GM12864 (cell line): ENCODE data around the gene LRCOL1.

Source experiments
- DNase-seq: peaks from one replicate; pipeline ENCODE4 v3.0.0-alpha.2; 2011; ENCODE audit warnings: low read depth
- H3K4me3 ChIP-seq: 2 replicates; pipeline ENCODE4 v1.5.1; 2011; ENCODE audit warnings: mild to moderate bottlenecking, low read depth, low read length, control low read depth
- TF ChIP-seq, protein P1 (sequence below): IDR thresholded peaks from 2 replicates; pipeline ENCODE4 v1.5.1; 2011; ENCODE audit warnings: low read depth, mild to moderate bottlenecking, moderate library complexity, low read length, control low read depth, inconsistent platforms; ENCODE audit errors: missing control alignments

The LRCOL1 gene

DNA sequence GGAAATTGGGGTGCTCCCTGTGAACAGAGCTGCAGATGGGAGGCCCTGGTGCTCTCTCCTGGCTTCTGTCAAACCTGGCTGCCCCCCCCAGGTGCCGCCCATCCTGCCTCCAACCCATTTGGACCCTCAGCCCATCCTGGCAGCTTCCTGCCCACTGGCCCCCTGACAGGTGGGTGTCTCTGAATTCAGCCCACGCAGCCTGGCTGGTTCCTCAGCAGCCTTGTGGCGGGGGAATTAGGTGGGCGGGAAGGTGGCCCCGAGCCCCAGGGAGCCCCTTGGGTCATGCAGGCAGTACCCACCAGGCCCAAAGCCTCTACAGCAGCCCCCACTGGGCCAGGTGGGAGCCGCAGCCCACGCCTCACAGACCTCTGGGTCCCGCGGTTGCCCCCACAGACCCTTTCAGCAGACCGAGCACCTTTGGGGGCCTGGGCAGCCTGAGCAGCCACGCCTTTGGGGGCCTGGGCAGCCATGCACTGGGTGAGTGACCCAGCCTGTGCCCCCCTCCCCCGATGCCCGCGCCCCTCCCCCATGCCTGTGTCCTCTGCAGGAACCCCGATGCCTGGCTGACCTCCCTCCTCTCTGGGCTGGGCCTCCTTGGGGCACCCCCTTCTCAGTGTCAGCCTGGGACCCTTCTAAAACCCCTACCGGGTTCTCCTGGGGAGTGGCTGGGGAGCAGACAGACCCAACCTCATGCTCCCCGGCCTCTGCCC lies 28.9 kb downstream of the LRCOL1 start:
- H3K4me3 ChIP-seq, result no peak overlapping the region
- no peak for DNase-seq
- TF ChIP-seq, protein P1, sequence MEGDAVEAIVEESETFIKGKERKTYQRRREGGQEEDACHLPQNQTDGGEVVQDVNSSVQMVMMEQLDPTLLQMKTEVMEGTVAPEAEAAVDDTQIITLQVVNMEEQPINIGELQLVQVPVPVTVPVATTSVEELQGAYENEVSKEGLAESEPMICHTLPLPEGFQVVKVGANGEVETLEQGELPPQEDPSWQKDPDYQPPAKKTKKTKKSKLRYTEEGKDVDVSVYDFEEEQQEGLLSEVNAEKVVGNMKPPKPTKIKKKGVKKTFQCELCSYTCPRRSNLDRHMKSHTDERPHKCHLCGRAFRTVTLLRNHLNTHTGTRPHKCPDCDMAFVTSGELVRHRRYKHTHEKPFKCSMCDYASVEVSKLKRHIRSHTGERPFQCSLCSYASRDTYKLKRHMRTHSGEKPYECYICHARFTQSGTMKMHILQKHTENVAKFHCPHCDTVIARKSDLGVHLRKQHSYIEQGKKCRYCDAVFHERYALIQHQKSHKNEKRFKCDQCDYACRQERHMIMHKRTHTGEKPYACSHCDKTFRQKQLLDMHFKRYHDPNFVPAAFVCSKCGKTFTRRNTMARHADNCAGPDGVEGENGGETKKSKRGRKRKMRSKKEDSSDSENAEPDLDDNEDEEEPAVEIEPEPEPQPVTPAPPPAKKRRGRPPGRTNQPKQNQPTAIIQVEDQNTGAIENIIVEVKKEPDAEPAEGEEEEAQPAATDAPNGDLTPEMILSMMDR, result no peak

DNA sequence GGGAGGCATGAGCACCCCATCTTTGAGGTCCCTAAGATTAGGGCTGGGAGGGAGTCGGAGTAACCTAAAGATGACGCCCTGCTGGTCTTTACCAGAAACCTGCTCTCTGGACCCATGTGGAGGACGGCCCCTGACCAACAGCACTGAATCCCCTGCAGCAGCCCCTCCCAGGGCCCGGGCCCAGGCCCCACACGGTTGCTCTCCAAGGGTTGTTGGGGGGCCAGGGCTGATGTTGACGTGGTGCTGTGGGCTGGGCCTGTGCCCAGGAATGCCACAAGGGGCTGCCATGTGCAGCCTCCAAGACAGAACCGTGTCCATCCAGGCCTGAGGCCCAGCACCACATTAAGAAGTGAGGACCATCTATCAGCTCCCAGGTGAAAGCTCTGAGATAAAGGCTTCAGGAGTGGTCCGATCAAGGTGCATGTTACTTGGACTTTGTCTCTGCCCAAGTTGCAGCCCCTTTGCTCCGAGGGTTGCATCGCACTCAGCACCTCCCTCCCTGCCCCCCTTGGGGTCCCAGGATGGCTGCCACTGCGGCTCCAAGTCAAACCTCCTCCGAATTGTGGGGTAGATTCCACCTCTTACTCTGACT lies 29.6 kb downstream of the LRCOL1 start:
- DNase-seq, result no peak
- TF ChIP-seq, protein P1, result no peak
- H3K4me3 ChIP-seq, result no peak overlapping the region

DNA sequence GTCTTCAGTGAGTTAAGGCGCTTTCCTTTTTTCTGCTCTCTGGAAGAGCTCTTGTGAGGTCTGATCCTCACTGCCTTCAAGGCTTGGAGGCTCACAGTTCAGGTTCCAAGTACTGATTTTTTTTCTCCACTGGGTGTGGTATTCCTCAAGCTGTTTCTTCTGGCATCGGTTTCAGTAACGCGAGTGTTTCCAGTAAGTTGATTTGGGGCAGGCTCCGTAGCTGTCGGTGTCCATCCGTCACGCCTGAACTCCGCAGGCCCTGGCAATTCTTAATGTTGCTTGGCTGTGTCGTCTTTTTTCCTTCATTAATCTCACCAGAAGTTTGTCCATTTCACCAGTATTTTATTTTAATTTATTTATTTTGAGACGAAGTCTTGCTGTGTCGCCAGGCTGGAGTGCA lies 30.6 kb downstream of the LRCOL1 start:
- H3K4me3 ChIP-seq, result no peak overlapping the region
- no peak for DNase-seq
- TF ChIP-seq, protein P1, result no peak

DNA sequence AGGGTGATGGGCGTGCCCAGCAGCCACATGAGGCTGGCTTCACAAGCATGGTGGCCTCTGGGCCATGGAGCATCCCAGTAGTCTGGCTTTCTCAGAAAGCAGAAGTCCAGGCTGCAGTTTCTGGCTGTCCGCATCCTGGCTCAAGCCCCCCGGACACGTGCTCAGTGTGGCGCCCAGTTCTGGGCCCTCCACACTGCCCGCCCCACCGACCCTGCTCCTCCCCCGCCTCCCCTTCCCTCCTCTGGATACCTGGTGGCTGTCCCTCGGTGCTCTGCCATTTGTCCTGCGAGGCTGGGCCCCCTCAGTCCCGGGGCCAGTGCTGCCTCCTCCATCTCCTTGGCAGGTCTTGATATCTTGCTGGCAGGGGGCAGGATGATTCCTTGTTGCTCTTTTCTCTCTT lies 31.6 kb downstream of the LRCOL1 start:
- H3K4me3 ChIP-seq, result no peak overlapping the region
- TF ChIP-seq, protein P1, result no peak

DNA sequence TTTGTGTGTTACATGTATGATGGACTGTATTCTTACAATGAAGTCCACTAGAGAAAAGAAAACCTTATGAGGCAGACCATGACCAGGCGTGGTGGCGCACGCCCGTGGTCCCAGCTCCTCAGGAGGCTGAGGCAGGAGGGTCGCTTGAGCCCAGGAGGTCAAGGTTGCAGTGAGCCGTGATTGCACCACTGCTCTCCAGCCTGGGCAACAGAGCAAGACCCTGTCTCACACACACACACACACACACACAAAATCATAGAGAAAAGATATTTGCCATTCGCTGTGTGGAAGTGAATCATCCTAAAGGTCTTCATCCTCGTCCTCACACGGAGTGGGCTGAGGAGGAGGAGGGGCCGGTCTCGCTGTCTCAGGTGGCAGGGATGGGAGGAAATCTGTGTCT lies 32.3 kb downstream of the LRCOL1 start:
- TF ChIP-seq, protein P1, result no peak
- H3K4me3 ChIP-seq, result no peak overlapping the region
- no peak for DNase-seq

More for the DNA sequence above, 31.6 kb downstream of the LRCOL1 start:
- no peak for DNase-seq

DNA sequence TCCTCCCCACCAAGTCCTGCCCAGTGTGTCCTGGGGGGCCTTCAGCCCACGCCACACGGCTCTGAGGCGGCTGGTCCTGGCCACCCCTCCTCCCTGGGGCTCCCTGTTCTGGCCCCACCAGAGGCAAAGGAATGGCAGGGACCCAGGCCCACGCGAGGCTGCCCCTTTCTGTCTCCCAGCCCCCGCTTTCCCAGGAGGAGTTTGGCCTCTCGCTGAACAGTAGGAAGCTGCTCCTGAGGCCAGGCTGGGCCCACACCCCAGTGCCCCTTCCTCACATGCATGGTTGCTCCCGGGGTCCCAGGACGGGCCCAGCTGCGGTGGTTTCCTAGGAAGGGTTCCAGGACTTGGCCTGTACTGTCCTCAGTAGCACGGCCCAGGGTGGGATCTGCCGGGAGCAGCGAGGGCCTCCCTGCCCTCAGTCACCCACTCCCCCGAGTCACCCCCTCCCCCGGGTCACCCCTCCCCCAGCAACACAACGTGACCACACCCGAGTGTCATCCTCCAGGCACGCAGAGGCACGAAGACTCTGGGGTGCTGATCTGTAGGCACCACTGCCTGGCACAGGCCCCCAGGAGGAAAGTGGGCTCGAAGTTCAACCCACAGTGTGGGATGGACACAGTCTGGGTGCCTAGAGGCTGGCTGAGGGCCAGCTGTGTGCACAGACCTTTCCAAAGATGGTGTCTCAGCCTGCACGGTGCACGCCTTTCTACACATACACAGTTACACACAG lies 33.0 kb downstream of the LRCOL1 start:
- no peak for DNase-seq
- TF ChIP-seq, protein P1, result no peak
- no peak overlapping the region for H3K4me3 ChIP-seq

DNA sequence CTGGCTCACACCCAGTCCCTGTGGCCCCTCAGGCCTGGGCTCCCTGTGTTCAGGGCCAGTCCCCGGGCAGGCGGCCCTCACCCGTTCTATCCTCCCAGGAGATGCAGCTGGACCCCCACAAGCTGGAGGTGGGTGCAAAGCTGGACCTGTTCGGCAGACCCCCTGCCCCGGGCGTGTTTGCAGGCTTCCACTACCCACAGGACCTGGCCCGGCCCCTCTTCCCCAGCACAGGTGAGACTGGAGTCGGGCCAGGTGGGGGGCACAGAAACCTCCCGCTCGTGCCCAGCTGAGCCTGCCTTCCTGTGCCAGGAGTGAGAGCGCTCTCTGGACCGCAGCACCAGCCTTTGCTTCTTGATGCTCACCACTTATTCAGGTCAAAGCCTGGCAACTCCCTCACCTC lies 33.7 kb downstream of the LRCOL1 start:
- no peak overlapping the region for H3K4me3 ChIP-seq
- DNase-seq, result no peak
- TF ChIP-seq, protein P1, result no peak
